Left ventricle myocardium inferior (tissue), 1 donor: ENCODE measurements around the gene C12orf56. TPM values are rescaled to one million over a fixed set of nuclear protein-coding genes. Genes with fewer than 3 reads are reported as not detected.

Experiments
- DNase-seq: peaks from one replicate; pipeline ENCODE4 v3.0.0-alpha.2; 2020
- H3K27ac ChIP-seq: fragments of 200-600 bp; replicated peaks from 2 replicates; pipeline ENCODE4 v1.8.0; 2021
- H3K27me3 ChIP-seq: fragments of 200-600 bp; 2 replicates; pipeline ENCODE4 v1.8.0; 2021; ENCODE audit warnings: low read depth
- H3K36me3 ChIP-seq: fragments of 200-600 bp; 2 replicates; pipeline ENCODE4 v1.8.0; 2021
- H3K4me1 ChIP-seq: fragments of 200-600 bp; 2 replicates; pipeline ENCODE4 v1.8.0; 2021
- H3K4me3 ChIP-seq: fragments of 200-600 bp; 2 replicates; pipeline ENCODE4 v1.8.0; 2021; ENCODE audit warnings: mild to moderate bottlenecking, moderate library complexity
- H3K9me3 ChIP-seq: fragments of 200-600 bp; replicated peaks from 2 replicates; pipeline ENCODE4 v1.8.0; 2021
- intact Hi-C: fragments of 100-400 bp; cut with micrococcal nuclease; formaldehyde crosslinking; loops from one replicate; pipeline ENCODE4 v1.11.0; 2022
- total RNA-seq: library from RNA; stranded (reverse); fragmentation: NEBNext Ultra II Directional; extraction: Animal tissue kit (Norgen Biotek cat#: 25700); gene quantifications from one replicate; pipeline ENCODE4 v1.2.1, GENCODE V29; 2021
- TF ChIP-seq, protein P1 (sequence below): fragments of 200-600 bp; IDR thresholded peaks from 2 replicates; pipeline ENCODE4 v1.8.0; 2021; ENCODE audit warnings: antibody characterized with exemption, mild to moderate bottlenecking, borderline replicate concordance
- donor health status: DM: no; HTN: yes; CAD: no; lungs with severe emphysema.

The C12orf56 gene
- total RNA-seq, 1 donor from 2014 or later, result not detected

DNA sequence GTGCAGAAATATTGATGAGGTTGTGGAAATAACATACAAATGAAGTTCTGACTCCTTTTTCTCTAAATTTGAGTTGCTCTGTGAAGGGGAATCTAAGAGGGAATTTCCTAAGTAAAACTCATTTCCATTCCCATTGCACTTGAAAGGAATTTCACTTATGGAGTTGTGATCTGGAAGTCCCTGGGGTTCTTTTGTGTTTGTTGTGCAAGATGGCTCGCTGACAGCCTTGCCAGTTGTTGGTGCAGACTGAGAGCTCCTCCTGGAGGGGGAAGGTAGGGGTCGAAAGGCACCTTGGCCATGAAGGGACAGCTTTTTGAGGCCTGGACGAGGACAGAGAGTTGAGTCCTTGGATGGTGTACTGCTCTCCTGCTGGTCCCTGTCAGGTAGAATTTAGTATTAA lies 72.0 kb downstream of the C12orf56 start:
- no peak for DNase-seq
- Histone ChIP-seq H3K27ac (no peak overlapping the region), H3K4me1 (no peaks in the 10 kb centered on the region), H3K9me3 (peaks cover 4% of the 10 kb centered on the region), H3K36me3 (no peaks in the 10 kb centered on the region), H3K27me3 (no peaks in the 10 kb centered on the region), H3K4me3 (no peak overlapping the region)
- intact Hi-C loops, result no loop called here
- TF ChIP-seq, protein P1, sequence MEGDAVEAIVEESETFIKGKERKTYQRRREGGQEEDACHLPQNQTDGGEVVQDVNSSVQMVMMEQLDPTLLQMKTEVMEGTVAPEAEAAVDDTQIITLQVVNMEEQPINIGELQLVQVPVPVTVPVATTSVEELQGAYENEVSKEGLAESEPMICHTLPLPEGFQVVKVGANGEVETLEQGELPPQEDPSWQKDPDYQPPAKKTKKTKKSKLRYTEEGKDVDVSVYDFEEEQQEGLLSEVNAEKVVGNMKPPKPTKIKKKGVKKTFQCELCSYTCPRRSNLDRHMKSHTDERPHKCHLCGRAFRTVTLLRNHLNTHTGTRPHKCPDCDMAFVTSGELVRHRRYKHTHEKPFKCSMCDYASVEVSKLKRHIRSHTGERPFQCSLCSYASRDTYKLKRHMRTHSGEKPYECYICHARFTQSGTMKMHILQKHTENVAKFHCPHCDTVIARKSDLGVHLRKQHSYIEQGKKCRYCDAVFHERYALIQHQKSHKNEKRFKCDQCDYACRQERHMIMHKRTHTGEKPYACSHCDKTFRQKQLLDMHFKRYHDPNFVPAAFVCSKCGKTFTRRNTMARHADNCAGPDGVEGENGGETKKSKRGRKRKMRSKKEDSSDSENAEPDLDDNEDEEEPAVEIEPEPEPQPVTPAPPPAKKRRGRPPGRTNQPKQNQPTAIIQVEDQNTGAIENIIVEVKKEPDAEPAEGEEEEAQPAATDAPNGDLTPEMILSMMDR, result no peak

DNA sequence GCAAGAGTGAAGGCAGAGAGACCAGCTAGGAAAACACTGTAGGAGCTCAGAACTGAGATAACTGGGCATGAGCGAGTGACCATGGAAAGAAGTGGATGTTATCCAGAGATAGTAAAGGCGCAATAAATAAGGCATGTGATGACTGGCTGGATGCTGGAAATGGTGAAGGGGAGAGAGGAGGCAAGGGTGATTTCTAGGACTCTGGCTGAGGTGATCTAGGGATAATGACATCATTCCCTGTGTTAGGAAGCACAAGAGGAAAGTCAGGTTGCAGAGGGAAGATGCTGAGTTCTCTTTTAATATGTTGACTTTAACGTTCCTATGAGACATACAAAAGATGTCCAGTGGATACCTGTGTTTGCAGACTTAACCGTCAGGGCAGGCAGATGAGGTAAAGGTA lies 78.7 kb downstream of the C12orf56 start:
- Histone ChIP-seq H3K36me3 (no peaks in the 10 kb centered on the region), H3K4me3 (no peak overlapping the region), H3K4me1 (no peaks in the 10 kb centered on the region), H3K27me3 (no peaks in the 10 kb centered on the region), H3K27ac (no peak overlapping the region), H3K9me3 (no peaks in the 10 kb centered on the region)
- no peak for DNase-seq
- intact Hi-C loops, result no loop called here
- TF ChIP-seq, protein P1, result no peak

DNA sequence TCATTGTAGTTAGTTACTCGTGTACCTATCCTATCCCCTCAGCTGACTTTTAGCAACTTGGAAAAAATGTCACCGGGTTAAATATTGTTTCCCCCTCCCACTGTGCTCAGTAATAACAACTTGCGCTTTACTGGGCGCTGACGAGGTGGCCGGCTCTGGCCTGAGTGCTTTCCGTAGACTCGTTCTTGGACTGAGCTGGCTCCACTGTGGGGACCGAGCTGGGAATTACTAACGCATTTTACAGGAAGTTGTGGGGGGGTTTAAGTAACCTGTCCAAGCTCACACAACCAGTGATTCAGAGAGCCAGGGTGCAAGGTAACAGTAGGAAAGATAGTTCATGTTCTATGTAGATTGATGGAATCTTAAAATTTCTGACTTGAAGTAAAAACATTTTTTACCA lies 86.0 kb downstream of the C12orf56 start:
- no peaks in the 10 kb centered on the region for H3K36me3 ChIP-seq
- peaks cover 3% of the 10 kb centered on the region for H3K27me3 ChIP-seq
- TF ChIP-seq, protein P1, result no peak
- intact Hi-C loops, result no loop called here
- H3K4me3 ChIP-seq, result no peak overlapping the region
- H3K9me3 ChIP-seq, result no peaks in the 10 kb centered on the region
- no peak overlapping the region for H3K27ac ChIP-seq
- DNase-seq, result no peak
- no peaks in the 10 kb centered on the region for H3K4me1 ChIP-seq

DNA sequence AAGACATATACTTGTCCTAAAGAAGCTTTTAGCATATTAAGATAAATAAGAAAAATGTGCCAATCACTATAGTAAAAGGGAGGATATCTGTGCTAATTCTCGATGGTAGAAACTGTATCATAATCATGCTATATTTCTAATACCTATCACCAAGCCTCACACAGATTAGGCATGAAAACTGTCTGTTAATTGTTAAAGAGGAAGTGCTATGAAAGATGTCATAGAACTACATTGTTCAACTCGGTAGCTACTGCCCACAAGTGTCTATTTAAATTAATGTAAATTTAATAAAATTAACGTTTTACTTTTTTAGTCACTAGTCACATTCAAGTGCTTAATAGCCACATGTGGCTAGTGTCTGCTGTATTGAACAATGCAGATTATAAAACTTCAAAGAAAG lies 90.9 kb downstream of the C12orf56 start:
- DNase-seq, result no peak
- H3K27ac ChIP-seq, result no peak overlapping the region
- no peaks in the 10 kb centered on the region for H3K9me3 ChIP-seq

DNA sequence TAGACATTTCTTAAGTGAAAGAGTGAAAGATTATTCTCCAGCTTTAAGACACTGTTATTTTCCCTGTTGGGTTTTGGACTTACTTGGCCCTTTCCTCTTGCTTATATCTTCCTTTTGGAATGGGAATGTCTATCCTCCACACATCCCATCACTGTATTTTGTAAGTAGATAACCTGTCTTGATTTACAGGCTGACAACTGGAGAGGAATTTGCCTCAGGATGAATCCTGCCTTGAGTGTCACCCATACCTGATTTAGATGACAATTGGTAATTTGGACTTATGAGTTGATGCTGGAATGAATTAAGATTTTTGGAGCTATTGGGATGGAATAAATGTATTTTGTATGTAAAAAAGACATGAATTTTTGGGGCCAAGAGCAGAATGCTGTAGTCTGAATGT lies 94.3 kb downstream of the C12orf56 start:
- H3K4me1 ChIP-seq, result no peaks in the 10 kb centered on the region
- H3K27me3 ChIP-seq, result no peaks in the 10 kb centered on the region
- TF ChIP-seq, protein P1, result no peak
- no peak for DNase-seq
- H3K36me3 ChIP-seq, result no peaks in the 10 kb centered on the region
- no peak overlapping the region for H3K4me3 ChIP-seq
- no peak overlapping the region for H3K27ac ChIP-seq
- intact Hi-C loops, result no loop called here
- no peaks in the 10 kb centered on the region for H3K9me3 ChIP-seq

More for the DNA sequence above, 90.9 kb downstream of the C12orf56 start:
- TF ChIP-seq, protein P1, result no peak
- Histone ChIP-seq H3K27me3 (peaks cover 3% of the 10 kb centered on the region), H3K4me3 (no peak overlapping the region), H3K4me1 (no peaks in the 10 kb centered on the region), H3K36me3 (no peaks in the 10 kb centered on the region)
- intact Hi-C loops, result no loop called here
